Prostate gland (tissue), 2 donors: ENCODE results near the gene FAM234A.

Source experiments
- POLR2AphosphoS5 ChIP-seq: sonication (generic); formaldehyde crosslinking; IDR thresholded peaks from one replicate; pipeline ENCODE4 v1.6.1; 2017; ENCODE audit warnings: antibody characterized with exemption
- TF ChIP-seq, protein P1 (sequence below), 4 experiments: fragments of 200-600 bp in 2 of 4; fragments of 450-650 bp in 2 of 4; sonication (generic) in 2 of 4; IDR thresholded peaks; 1 replicate in 3 of 4; 2 replicates in 1 of 4; pipeline ENCODE4 v1.5.1; 2016 to 2019; ENCODE audit warnings: antibody characterized with exemption in 4 of 4, mild to moderate bottlenecking in 2 of 4, moderate library complexity in 2 of 4

GRCh38 chr16:280552-280951 is 45.9 kb downstream of the FAM234A start, which contains the start of gene ARHGDIG:
- no peak for TF ChIP-seq POLR2AphosphoS5
- TF ChIP-seq, protein P1, sequence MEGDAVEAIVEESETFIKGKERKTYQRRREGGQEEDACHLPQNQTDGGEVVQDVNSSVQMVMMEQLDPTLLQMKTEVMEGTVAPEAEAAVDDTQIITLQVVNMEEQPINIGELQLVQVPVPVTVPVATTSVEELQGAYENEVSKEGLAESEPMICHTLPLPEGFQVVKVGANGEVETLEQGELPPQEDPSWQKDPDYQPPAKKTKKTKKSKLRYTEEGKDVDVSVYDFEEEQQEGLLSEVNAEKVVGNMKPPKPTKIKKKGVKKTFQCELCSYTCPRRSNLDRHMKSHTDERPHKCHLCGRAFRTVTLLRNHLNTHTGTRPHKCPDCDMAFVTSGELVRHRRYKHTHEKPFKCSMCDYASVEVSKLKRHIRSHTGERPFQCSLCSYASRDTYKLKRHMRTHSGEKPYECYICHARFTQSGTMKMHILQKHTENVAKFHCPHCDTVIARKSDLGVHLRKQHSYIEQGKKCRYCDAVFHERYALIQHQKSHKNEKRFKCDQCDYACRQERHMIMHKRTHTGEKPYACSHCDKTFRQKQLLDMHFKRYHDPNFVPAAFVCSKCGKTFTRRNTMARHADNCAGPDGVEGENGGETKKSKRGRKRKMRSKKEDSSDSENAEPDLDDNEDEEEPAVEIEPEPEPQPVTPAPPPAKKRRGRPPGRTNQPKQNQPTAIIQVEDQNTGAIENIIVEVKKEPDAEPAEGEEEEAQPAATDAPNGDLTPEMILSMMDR (IDR thresholded peaks at IDR 0.05) = no peak
